ENCODE data around the gene TMC6. TPM values are rescaled to one million over a fixed set of nuclear protein-coding genes. Genes with fewer than 3 reads are reported as not detected.

Gene TMC6
- total RNA-seq, 1 experiment from 2014 or later: 116 TPM

DNA sequence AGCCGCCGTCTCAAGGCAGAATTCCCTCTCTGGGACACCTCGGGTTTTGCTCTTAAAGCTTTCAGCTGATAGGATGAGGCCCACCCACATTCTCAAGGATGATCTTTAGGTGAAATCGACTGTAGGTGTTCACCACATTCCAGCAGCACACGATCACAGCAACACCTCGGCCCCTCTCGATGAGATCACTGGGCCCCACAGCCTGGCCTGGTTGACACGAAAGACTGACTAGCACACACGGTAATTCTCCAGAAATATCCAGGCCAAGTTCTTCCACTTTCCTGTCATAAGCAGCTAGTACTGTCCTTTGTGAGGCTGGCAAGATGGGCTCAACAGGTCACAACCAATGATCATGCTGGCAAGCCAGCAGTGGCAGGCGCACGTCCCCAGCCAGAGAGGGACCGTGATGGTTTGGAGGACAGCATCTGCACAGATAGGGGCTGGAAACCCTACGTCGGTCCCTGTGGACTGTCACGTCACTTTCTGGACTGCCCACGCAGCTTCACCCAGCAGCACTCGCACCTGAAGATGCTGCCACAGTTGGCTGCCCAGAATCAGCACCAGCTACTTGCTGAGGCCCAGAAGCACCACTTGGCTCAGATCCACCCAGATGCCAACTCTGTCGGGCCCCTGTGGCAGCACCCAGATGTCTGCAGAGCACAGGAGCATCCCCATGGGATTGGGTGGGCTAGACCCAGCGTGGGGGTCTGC lies 17.4 kb downstream of the TMC6 start:
- CTCF ChIA-PET: no interaction called here
- intact Hi-C loops (cut with micrococcal nuclease; ENCODE audit: unreplicated experiment): loop anchor here (5.0 kb wide), 1 partner anchor 76 kb away; the partner anchor contains the start of genes AFMID and TK1

DNA sequence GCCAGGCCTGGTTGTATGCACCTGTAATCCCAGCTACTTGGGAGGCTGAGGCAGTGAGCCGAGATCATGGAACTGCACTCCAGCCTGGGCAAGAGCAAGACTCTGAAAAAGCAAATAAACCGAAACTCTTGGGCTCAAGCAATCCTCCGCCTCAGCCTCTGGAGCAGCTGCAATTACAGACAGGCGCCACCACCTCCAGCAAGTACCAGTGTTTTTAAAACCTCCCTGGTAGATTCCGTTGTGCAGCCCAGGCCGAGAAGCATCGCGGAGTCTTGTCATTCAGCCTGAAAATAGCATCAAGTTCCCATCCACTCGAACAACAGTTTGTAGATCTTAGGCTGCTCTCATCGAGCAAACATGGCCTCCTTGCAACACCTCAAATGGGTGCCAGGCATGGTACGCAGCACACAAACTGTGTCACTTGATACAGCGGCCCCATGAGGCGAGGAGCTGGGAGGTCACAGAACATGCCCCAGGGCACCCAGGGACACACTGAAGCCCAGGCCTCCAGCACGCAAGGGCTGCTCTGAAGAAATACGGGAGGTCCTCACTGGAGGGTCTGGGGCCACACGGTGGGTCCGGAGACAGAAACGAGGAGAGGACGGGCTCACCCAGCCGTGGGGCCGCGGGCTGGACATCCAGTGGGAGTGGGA lies 18.1 kb downstream of the TMC6 start:
- intact Hi-C loops (cut with micrococcal nuclease; ENCODE audit: unreplicated experiment): loop anchor here (5.0 kb wide), 1 partner anchor 77 kb away; the partner anchor contains the start of genes AFMID and TK1
- Mint-ChIP-seq H3K27me3 (ENCODE audit: unreplicated experiment) (no peaks in the 10 kb centered on the region), H3K4me1 (ENCODE audit: low read depth, unreplicated experiment) (peaks cover 8% of the 10 kb centered on the region), H3K36me3 (ENCODE audit: insufficient read depth, unreplicated experiment) (peaks cover 35% of the 10 kb centered on the region), H3K9me3 (ENCODE audit: low read depth, unreplicated experiment) (no peaks in the 10 kb centered on the region), H3K4me3 (ENCODE audit: low read depth, unreplicated experiment) (no peak overlapping the region), H3K27ac (ENCODE audit: unreplicated experiment) (no peak overlapping the region)
- TF ChIP-seq, protein P1, sequence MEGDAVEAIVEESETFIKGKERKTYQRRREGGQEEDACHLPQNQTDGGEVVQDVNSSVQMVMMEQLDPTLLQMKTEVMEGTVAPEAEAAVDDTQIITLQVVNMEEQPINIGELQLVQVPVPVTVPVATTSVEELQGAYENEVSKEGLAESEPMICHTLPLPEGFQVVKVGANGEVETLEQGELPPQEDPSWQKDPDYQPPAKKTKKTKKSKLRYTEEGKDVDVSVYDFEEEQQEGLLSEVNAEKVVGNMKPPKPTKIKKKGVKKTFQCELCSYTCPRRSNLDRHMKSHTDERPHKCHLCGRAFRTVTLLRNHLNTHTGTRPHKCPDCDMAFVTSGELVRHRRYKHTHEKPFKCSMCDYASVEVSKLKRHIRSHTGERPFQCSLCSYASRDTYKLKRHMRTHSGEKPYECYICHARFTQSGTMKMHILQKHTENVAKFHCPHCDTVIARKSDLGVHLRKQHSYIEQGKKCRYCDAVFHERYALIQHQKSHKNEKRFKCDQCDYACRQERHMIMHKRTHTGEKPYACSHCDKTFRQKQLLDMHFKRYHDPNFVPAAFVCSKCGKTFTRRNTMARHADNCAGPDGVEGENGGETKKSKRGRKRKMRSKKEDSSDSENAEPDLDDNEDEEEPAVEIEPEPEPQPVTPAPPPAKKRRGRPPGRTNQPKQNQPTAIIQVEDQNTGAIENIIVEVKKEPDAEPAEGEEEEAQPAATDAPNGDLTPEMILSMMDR (IDR thresholded peaks at IDR 0.05; ENCODE audit: unreplicated experiment): no peak
- DNase-seq: no peak
- CTCF ChIA-PET: no interaction called here
- BruUV-seq (replicated peaks): no TSS peak

More for the DNA sequence above, 17.4 kb downstream of the TMC6 start:
- no TSS peak for BruUV-seq (replicated peaks)
- peaks cover 8% of the 10 kb centered on the region for H3K4me1 Mint-ChIP-seq (ENCODE audit: low read depth, unreplicated experiment)
- no peak overlapping the region for H3K4me3 Mint-ChIP-seq (ENCODE audit: low read depth, unreplicated experiment)
- peaks cover 35% of the 10 kb centered on the region for H3K36me3 Mint-ChIP-seq (ENCODE audit: insufficient read depth, unreplicated experiment)
- no peaks in the 10 kb centered on the region for H3K27me3 Mint-ChIP-seq (ENCODE audit: unreplicated experiment)
- TF ChIP-seq, protein P1 (IDR thresholded peaks at IDR 0.05; ENCODE audit: unreplicated experiment): no peak
- no peaks in the 10 kb centered on the region for H3K9me3 Mint-ChIP-seq (ENCODE audit: low read depth, unreplicated experiment)
- no peak overlapping the region for H3K27ac Mint-ChIP-seq (ENCODE audit: unreplicated experiment)
- no peak for DNase-seq

DNA sequence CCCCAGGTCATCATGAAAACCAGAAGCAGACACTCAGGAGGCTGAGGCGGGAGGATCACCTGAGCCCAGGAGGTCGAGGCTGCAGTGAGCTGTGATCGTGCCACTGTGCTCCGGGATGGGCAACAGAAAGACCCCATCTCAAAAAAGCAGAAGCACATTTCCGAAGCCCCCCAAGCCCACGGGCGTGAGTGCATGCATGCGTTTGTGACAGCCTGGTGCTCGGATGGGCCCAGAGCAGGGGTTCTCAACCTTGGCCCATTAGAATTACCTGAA lies 19.1 kb downstream of the TMC6 start:
- H3K4me1 Mint-ChIP-seq (ENCODE audit: low read depth, unreplicated experiment): peaks cover 8% of the 10 kb centered on the region
- no peaks in the 10 kb centered on the region for H3K9me3 Mint-ChIP-seq (ENCODE audit: low read depth, unreplicated experiment)
- intact Hi-C loops (cut with micrococcal nuclease; ENCODE audit: unreplicated experiment): no loop called here
- no peak for DNase-seq
- no peak overlapping the region for H3K4me3 Mint-ChIP-seq (ENCODE audit: low read depth, unreplicated experiment)
- no peak overlapping the region for H3K27ac Mint-ChIP-seq (ENCODE audit: unreplicated experiment)
- no TSS peak for BruUV-seq (replicated peaks)
- CTCF ChIA-PET: no interaction called here
- H3K36me3 Mint-ChIP-seq (ENCODE audit: insufficient read depth, unreplicated experiment): peaks cover 29% of the 10 kb centered on the region
- no peaks in the 10 kb centered on the region for H3K27me3 Mint-ChIP-seq (ENCODE audit: unreplicated experiment)
- TF ChIP-seq, protein P1 (IDR thresholded peaks at IDR 0.05; ENCODE audit: unreplicated experiment): no peak

DNA sequence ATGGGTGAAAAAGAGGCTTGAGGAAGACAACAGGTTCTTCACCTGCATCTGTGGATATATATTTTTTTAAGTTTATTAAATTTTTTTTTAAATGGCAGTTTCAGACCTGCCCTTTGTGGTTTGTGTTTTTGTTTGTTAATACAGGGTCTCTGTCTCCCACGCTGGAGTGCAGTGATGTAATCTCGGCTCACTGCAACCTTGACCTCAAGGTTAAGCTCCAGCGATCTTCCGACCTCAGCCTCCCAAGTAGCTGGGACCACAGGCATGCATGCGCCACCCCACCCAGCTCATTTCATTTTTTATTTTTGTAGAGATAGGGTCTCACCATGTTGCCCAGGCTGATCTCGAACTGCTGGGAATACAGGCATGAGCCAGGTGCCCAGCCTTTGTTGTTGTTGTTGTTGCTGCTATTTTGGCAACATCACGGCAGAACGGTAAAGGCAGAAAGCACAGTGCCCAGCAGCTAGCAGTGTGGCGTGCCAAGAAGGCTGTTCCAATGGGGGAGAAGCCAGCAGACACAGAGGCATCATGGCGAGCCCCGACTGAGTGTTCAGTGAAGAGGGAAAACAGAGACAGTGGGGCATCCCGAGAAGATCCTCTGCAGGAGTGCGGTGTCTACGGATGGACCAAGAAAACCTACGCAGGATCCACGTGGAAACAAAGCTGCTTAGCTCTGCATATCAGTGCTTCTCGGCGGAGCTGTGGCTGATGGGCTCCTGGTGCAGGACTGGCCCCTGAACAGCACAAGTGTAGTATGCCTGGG lies 19.6 kb downstream of the TMC6 start:
- BruUV-seq (replicated peaks): no TSS peak
- intact Hi-C loops (cut with micrococcal nuclease; ENCODE audit: unreplicated experiment): no loop called here
- H3K36me3 Mint-ChIP-seq (ENCODE audit: insufficient read depth, unreplicated experiment): peaks cover 26% of the 10 kb centered on the region
- H3K4me3 Mint-ChIP-seq (ENCODE audit: low read depth, unreplicated experiment): no peak overlapping the region
- TF ChIP-seq, protein P1 (IDR thresholded peaks at IDR 0.05; ENCODE audit: unreplicated experiment): no peak
- CTCF ChIA-PET: no interaction called here
- H3K4me1 Mint-ChIP-seq (ENCODE audit: low read depth, unreplicated experiment): peaks cover 8% of the 10 kb centered on the region
- no peaks in the 10 kb centered on the region for H3K27me3 Mint-ChIP-seq (ENCODE audit: unreplicated experiment)
- no peaks in the 10 kb centered on the region for H3K9me3 Mint-ChIP-seq (ENCODE audit: low read depth, unreplicated experiment)
- DNase-seq: no peak
- H3K27ac Mint-ChIP-seq (ENCODE audit: unreplicated experiment): no peak overlapping the region
